H1 (cell line): ENCODE measurements around the gene ELFN2. TPM values are rescaled to one million over a fixed set of nuclear protein-coding genes. Genes with fewer than 3 reads are reported as not detected.

ENCODE experiments used
- CTCF ChIA-PET: fragments of 300-600 bp; sonication (Branson Sonifier 250); formaldehyde crosslinking; loops from one replicate; lab custom pipeline; 2021; ENCODE audit not compliant: partially characterized antibody; lab: Charles Lee
- POLR2A ChIA-PET: fragments of 300-600 bp; sonication (Branson Sonifier 250); formaldehyde crosslinking; loops from one replicate; lab custom pipeline; 2021; ENCODE audit warnings: inconsistent platforms; ENCODE audit not compliant: partially characterized antibody; lab: Charles Lee
- DNase-seq, 2 experiments: peaks; one replicate each; pipeline versions ENCODE4 v3.0.0 to v3.0.0-alpha.2; 2010 to 2022; ENCODE audit warnings: low spot score in 2 of 2, low read depth in 1 of 2, mixed read lengths in 1 of 2
- FAIRE-seq: peaks from 2 replicates; lab custom pipeline; 2011; peaks lifted over from hg19 to GRCh38; lab: Jason Lieb, UNC
- H2AFZ ChIP-seq: 2 replicates; pipeline ENCODE4 v1.8.1; 2012; ENCODE audit warnings: low read length, inconsistent platforms
- H2AK5ac ChIP-seq: 2 replicates; pipeline ENCODE4 v1.6.1; 2013; ENCODE audit warnings: low read depth, low read length
- H2BK120ac ChIP-seq: replicated peaks from 2 replicates; pipeline ENCODE3; 2013; ENCODE audit warnings: low read depth, low read length, inconsistent platforms
- H2BK12ac ChIP-seq: 2 replicates; pipeline ENCODE4 v1.6.1; 2013; ENCODE audit warnings: low read depth, low read length
- H2BK15ac ChIP-seq: 2 replicates; pipeline ENCODE4 v1.6.1; 2013; ENCODE audit warnings: low read length
- H2BK20ac ChIP-seq: 2 replicates; pipeline ENCODE4 v1.6.1; 2013; ENCODE audit warnings: low read length
- H2BK5ac ChIP-seq: 2 replicates; pipeline ENCODE4 v1.6.1; 2013; ENCODE audit warnings: low read depth, low read length
- H3K14ac ChIP-seq: 2 replicates; pipeline ENCODE4 v1.6.1; 2013; ENCODE audit warnings: inconsistent platforms; ENCODE audit not compliant: insufficient read length
- H3K18ac ChIP-seq: 2 replicates; pipeline ENCODE4 v1.6.1; 2013; ENCODE audit warnings: low read length; ENCODE audit errors: extremely low read depth
- H3K23ac ChIP-seq: 2 replicates; pipeline ENCODE4 v1.6.1; 2013; ENCODE audit warnings: inconsistent platforms; ENCODE audit not compliant: insufficient read length
- H3K23me2 ChIP-seq: 2 replicates; pipeline ENCODE4 v1.6.1; 2013; ENCODE audit warnings: low read depth, low read length
- H3K27ac ChIP-seq: 2 replicates; pipeline ENCODE4 v1.6.1; 2011; ENCODE audit warnings: low read depth, low read length, inconsistent platforms
- H3K27me3 ChIP-seq, 4 experiments: replicated peaks in 1 of 4; 1 replicate in 1 of 4; 2 replicates in 3 of 4; pipeline versions ENCODE4 v1.6.1 to v1.8.1; 2011 to 2013; ENCODE audit warnings: low read length in 3 of 4, mild to moderate bottlenecking in 3 of 4, inconsistent platforms in 2 of 4, mixed read lengths in 2 of 4, moderate library complexity in 1 of 4; ENCODE audit not compliant: control insufficient read depth in 3 of 4, insufficient read depth in 3 of 4; ENCODE audit errors: extremely low read depth in 1 of 4
- H3K36me3 ChIP-seq, 4 experiments: 2 replicates each; pipeline versions ENCODE4 v1.6.1 to v1.8.1; 2011 to 2013; ENCODE audit warnings: mild to moderate bottlenecking in 4 of 4, low read length in 3 of 4, moderate library complexity in 2 of 4, control low read depth in 1 of 4, inconsistent platforms in 1 of 4; ENCODE audit not compliant: insufficient read depth in 4 of 4, control insufficient read depth in 2 of 4
- H3K4ac ChIP-seq: replicated peaks from 2 replicates; pipeline ENCODE3; 2013; ENCODE audit warnings: low read length, low read depth, mixed read lengths, inconsistent platforms; ENCODE audit not compliant: insufficient read length
- H3K4me1 ChIP-seq, 4 experiments: replicated peaks in 1 of 4; 1 replicate in 1 of 4; 2 replicates in 3 of 4; pipeline versions ENCODE4 v1.6.1 to v1.8.1; 2011 to 2013; ENCODE audit warnings: low read length in 3 of 4, inconsistent platforms in 2 of 4, mixed read lengths in 1 of 4; ENCODE audit not compliant: insufficient read depth in 4 of 4, control insufficient read depth in 3 of 4
- H3K4me2 ChIP-seq, 2 experiments: 2 replicates each; pipeline versions ENCODE4 v1.6.1 to v1.8.1; 2011 to 2013; ENCODE audit warnings: low read depth in 2 of 2, low read length in 2 of 2, control low read depth in 1 of 2, inconsistent platforms in 1 of 2, mild to moderate bottlenecking in 1 of 2; ENCODE audit not compliant: insufficient read depth in 1 of 2
- H3K4me3 ChIP-seq, 4 experiments: fragments of 200-600, 300-600 bp in 1 of 4; sonication (generic), shearing (Covaris generic), sonication (Bioruptor Twin) in 1 of 4; 2 replicates each; pipeline versions ENCODE4 v1.5.1 to v1.8.1; 2011 to 2016; ENCODE audit warnings: low read length in 4 of 4, low read depth in 3 of 4, control low read depth in 2 of 4, inconsistent platforms in 2 of 4, mild to moderate bottlenecking in 2 of 4, mixed read lengths in 1 of 4, moderate library complexity in 1 of 4; ENCODE audit not compliant: insufficient read depth in 2 of 4; ENCODE audit errors: extremely low read depth in 1 of 4
- H3K56ac ChIP-seq: replicated peaks from 2 replicates; pipeline ENCODE3; 2013; ENCODE audit warnings: low read depth, mild to moderate bottlenecking, mixed read lengths, low read length, inconsistent platforms; ENCODE audit not compliant: insufficient read length
- H3K79me1 ChIP-seq: 2 replicates; pipeline ENCODE4 v1.6.1; 2013; ENCODE audit warnings: low read depth, low read length, control low read depth
- H3K79me2 ChIP-seq, 2 experiments: 2 replicates each; pipeline versions ENCODE4 v1.6.1 to v1.8.1; 2012 to 2013; ENCODE audit warnings: low read length in 2 of 2, mild to moderate bottlenecking in 2 of 2, inconsistent platforms in 1 of 2; ENCODE audit not compliant: insufficient read depth in 2 of 2, control insufficient read depth in 1 of 2
- H3K9ac ChIP-seq, 4 experiments: replicated peaks in 1 of 4; 1 replicate in 1 of 4; 2 replicates in 3 of 4; pipeline versions ENCODE4 v1.6.1 to v1.8.1; 2011 to 2013; ENCODE audit warnings: low read depth in 3 of 4, low read length in 3 of 4, control low read depth in 2 of 4, mild to moderate bottlenecking in 2 of 4, moderate library complexity in 2 of 4, inconsistent platforms in 1 of 4; ENCODE audit errors: extremely low read depth in 1 of 4
- H3K9me3 ChIP-seq, 2 experiments: 2 replicates each; pipeline versions ENCODE4 v1.6.1 to v1.8.1; 2012 to 2013; ENCODE audit warnings: mild to moderate bottlenecking in 2 of 2, moderate library complexity in 2 of 2, control low read depth in 1 of 2, inconsistent platforms in 1 of 2, low read depth in 1 of 2, low read length in 1 of 2, mixed read lengths in 1 of 2; ENCODE audit not compliant: insufficient read depth in 2 of 2
- H4K20me1 ChIP-seq, 2 experiments: replicated peaks in 1 of 2; 2 replicates each; pipeline versions ENCODE3 to v1.8.1; 2011 to 2013; ENCODE audit warnings: inconsistent platforms in 2 of 2, low read length in 2 of 2, mild to moderate bottlenecking in 1 of 2; ENCODE audit not compliant: insufficient read depth in 2 of 2, control insufficient read depth in 1 of 2
- H4K5ac ChIP-seq: 2 replicates; pipeline ENCODE4 v1.6.1; 2013; ENCODE audit warnings: low read length, low read depth, mixed read lengths, inconsistent platforms; ENCODE audit not compliant: insufficient read length
- H4K8ac ChIP-seq: 2 replicates; pipeline ENCODE4 v1.8.0; 2013; ENCODE audit warnings: mild to moderate bottlenecking, moderate library complexity, low read length, inconsistent platforms; ENCODE audit not compliant: insufficient read depth; ENCODE audit errors: extremely low read depth
- H4K91ac ChIP-seq: replicated peaks from 2 replicates; pipeline ENCODE3; 2013; ENCODE audit warnings: low read length, mixed read lengths, inconsistent platforms; ENCODE audit not compliant: insufficient read length
- EP300 ChIP-seq, 2 experiments: IDR thresholded peaks; 1 replicate in 1 of 2; 2 replicates in 1 of 2; pipeline ENCODE4 v1.6.1; 2011 to 2012; ENCODE audit warnings: low read depth in 2 of 2, low read length in 2 of 2, mild to moderate bottlenecking in 2 of 2, borderline replicate concordance in 1 of 2, inconsistent platforms in 1 of 2, moderate library complexity in 1 of 2
- JUND ChIP-seq: IDR thresholded peaks from 2 replicates; pipeline ENCODE4 v1.6.1; 2011; ENCODE audit warnings: mild to moderate bottlenecking, improper control_type of control experiment, low read length
- WGBS, 2 experiments: shearing (Covaris generic) in 1 of 2; methylation state at CpG; one replicate each; pipeline versions ENCODE4 v1.1.6 to v1.1.7; 2013 to 2015; ENCODE audit warnings: low lambda C conversion rate in 2 of 2, mixed read lengths in 2 of 2, inconsistent platforms in 1 of 2, low coverage in 1 of 2, missing lambda C conversion rate in 1 of 2; ENCODE audit not compliant: insufficient replicate concordance in 2 of 2, insufficient coverage in 1 of 2, insufficient read length in 1 of 2; ENCODE audit errors: extremely low coverage in 1 of 2, missing lambda C conversion rate in 1 of 2; 5-methylcytosine and 5-hydroxymethylcytosine counted together
- polyA plus RNA-seq, 7 experiments: library from polyadenylated mRNA; depleted of rRNA in 3 of 7; stranded (reverse) in 5 of 7; unstranded in 2 of 7; fragments of >200 nt in 5 of 7; fragments of 200-250 nt in 2 of 7; gene quantifications; 1 replicate in 5 of 7; 2 replicates in 1 of 7; 4 replicates in 1 of 7; pipeline versions ENCODE4 v1.2.1 to v1.2.3, GENCODE V29; 2011 to 2013; ENCODE audit warnings: missing spikeins in 2 of 7, mixed read lengths in 2 of 7
- total RNA-seq: library from RNA; stranded (reverse); fragmentation: NEBNext Ultra II Directional; extraction: Animal tissue kit (Norgen Biotek cat#: 25700); gene quantifications from 2 replicates; pipeline ENCODE4 v1.2.1, GENCODE V29; 2021

The ELFN2 gene
- total and polyA plus RNA-seq, 2 of the 8 experiments (the other 6 are each of a cell fraction or from before 2014, with no cell fraction given) = 0.63 to 0.88 TPM

GRCh38 chr22:37370306-37370979 lies 56.8 kb downstream of the ELFN2 start:
- Histone ChIP-seq H4K5ac (no peak overlapping the region), H3K9me3 (no peaks in the 10 kb centered on the region), H3K23ac (no peak overlapping the region), H2BK15ac (no peak overlapping the region), H4K91ac (no peak overlapping the region), H3K27ac (no peak overlapping the region), H2BK20ac (no peak overlapping the region), H4K20me1 (no peaks in the 10 kb centered on the region), H2BK5ac (no peak overlapping the region), H3K4me1 (peaks cover 0 to 11% (median 7%) of the 10 kb centered on the region in 4 experiments; a peak in 5 of 7 replicates), H3K4me2 (no peak overlapping the region), H3K18ac (no peak overlapping the region), H3K14ac (no peak overlapping the region), H3K9ac (no peak overlapping the region), H3K79me1 (no peaks in the 10 kb centered on the region), H2AK5ac (no peak overlapping the region), H3K79me2 (no peaks in the 10 kb centered on the region), H3K4ac (no peak overlapping the region), H2AFZ (no peak overlapping the region), H4K8ac (no peak overlapping the region), H2BK120ac (no peak overlapping the region), H3K23me2 (no peaks in the 10 kb centered on the region), H3K56ac (no peak overlapping the region), H3K27me3 (no peaks in the 10 kb centered on the region; a peak in 1 of 7 replicates), H3K4me3 (no peak overlapping the region), H2BK12ac (no peak overlapping the region), H3K36me3 (no peaks in the 10 kb centered on the region)
- no peak for DNase-seq
- ChIA-PET CTCF (interaction anchor here (1.4 to 2.4 kb wide), 3 partner anchors 11 to 53 kb away, joined by 5 to 7 read pairs (median 6); no protein-coding TSS in a partner anchor), POLR2A (no interaction called here)
- no peak for TF ChIP-seq EP300 (IDR thresholded peaks at IDR 0.05; ENCODE audit: borderline replicate concordance in 1 of 2, low read depth in 2 of 2, low read length in 2 of 2)
- TF ChIP-seq JUND = no peak
- FAIRE-seq = no peak
- WGBS, 2 experiments = 80% methylated on average over 12 of the region's 12 CpGs; no CpG with 5 or more reads in 1 of the 2 experiments
